ENCODE results near the gene KIAA1217.

GRCh38 chr10:24544776-24545175, 335.8 kb downstream of the KIAA1217 start:
- TF ChIP-seq CTCF (IDR thresholded peaks at IDR 0.05; ENCODE audit: borderline replicate concordance, extremely low read depth, low read length, poor library complexity, severe bottlenecking) (no peak), EZH2 (IDR thresholded peaks at IDR 0.05; ENCODE audit: borderline replicate concordance, low read depth, low read length, severe bottlenecking) (no peak)
